Natural killer cell (primary cell): ENCODE measurements around the gene LRRC58. TPM values are rescaled to one million over a fixed set of nuclear protein-coding genes. Genes with fewer than 3 reads are reported as not detected.
A peak's percentile ranks its signal among the peaks of the same experiment; 100 is the strongest.

Experiments used
- ATAC-seq, 3 donors: fragments of 150-1000 bp in 2 of 3; fragments of 200-7000 bp in 1 of 3; cut with Tn5 transposase; 1 replicate in 1 of 3; 2 replicates in 2 of 3; pipeline ENCODE4 v1.10.0; 2021; ENCODE audit warnings: mild to moderate bottlenecking in 2 of 3, moderate library complexity in 2 of 3
- DNase-seq, 2 donors: peaks; one replicate each; pipeline versions ENCODE4 v3.0.0 to v3.0.0-alpha.2; 2013 to 2021; ENCODE audit warnings: mixed read lengths in 1 of 2
- H3K27ac ChIP-seq: one replicate; pipeline ENCODE4 v1.5.1; 2013; ENCODE audit warnings: mild to moderate bottlenecking, low read length
- H3K27me3 ChIP-seq: one replicate; pipeline ENCODE4 v1.6.1; 2013; ENCODE audit warnings: low read length; ENCODE audit not compliant: control insufficient read depth, insufficient read depth
- H3K36me3 ChIP-seq: one replicate; pipeline ENCODE4 v1.6.1; 2013; ENCODE audit warnings: low read length; ENCODE audit not compliant: control insufficient read depth, insufficient read depth
- H3K4me1 ChIP-seq: one replicate; pipeline ENCODE4 v1.6.1; 2013; ENCODE audit warnings: low read length; ENCODE audit not compliant: control insufficient read depth, insufficient read depth
- H3K4me3 ChIP-seq: one replicate; pipeline ENCODE4 v1.5.1; 2013; ENCODE audit warnings: low read length
- H3K9me3 ChIP-seq: one replicate; pipeline ENCODE4 v1.6.1; 2013; ENCODE audit warnings: low read length; ENCODE audit not compliant: control insufficient read depth, insufficient read depth
- H3K27ac Mint-ChIP-seq, 2 donors: one replicate each; pipeline ENCODE4 v1.8.0; 2022; ENCODE audit warnings: mild to moderate bottlenecking in 2 of 2, mixed read lengths in 2 of 2, moderate library complexity in 1 of 2
- H3K27me3 Mint-ChIP-seq, 2 donors: one replicate each; pipeline ENCODE4 v1.8.0; 2022; ENCODE audit warnings: low read depth in 2 of 2, mixed read lengths in 2 of 2
- H3K36me3 Mint-ChIP-seq: one replicate; pipeline ENCODE4 v1.8.0; 2022; ENCODE audit warnings: mixed read lengths
- H3K4me1 Mint-ChIP-seq, 2 donors: one replicate each; pipeline ENCODE4 v1.8.0; 2022; ENCODE audit warnings: mixed read lengths in 2 of 2
- H3K4me3 Mint-ChIP-seq: one replicate; pipeline ENCODE4 v1.8.0; 2022; ENCODE audit warnings: mild to moderate bottlenecking, moderate library complexity, mixed read lengths
- H3K9me3 Mint-ChIP-seq, 2 donors: one replicate each; pipeline ENCODE4 v1.8.0; 2022; ENCODE audit warnings: mixed read lengths in 2 of 2
- CTCF ChIP-seq: fragments of 200-600 bp; IDR thresholded peaks from one replicate; pipeline ENCODE4 v1.8.0; 2022; ENCODE audit warnings: antibody characterized with exemption
- WGBS: methylation state at CpG from one replicate; pipeline ENCODE4 v1.1.7; 2013; ENCODE audit warnings: missing lambda C conversion rate; ENCODE audit not compliant: insufficient coverage; 5-methylcytosine and 5-hydroxymethylcytosine counted together
- intact Hi-C: fragments of 100-400 bp; cut with micrococcal nuclease; formaldehyde crosslinking; loops from one replicate; pipeline ENCODE4 v1.14.2; 2022
- total RNA-seq, 4 donors: library from RNA; stranded (reverse); fragments of 120-200 nt in 1 of 4; gene quantifications; one replicate each; pipeline versions ENCODE4 v1.2.3 to v1.2.4, GENCODE V29; 2013 to 2022

Gene LRRC58
- total RNA-seq, 3 donors from 2014 or later (not counting 1 experiment from before 2014, with no cell fraction given) = 17.0 to 21.8 (median 18.2) TPM

- H3K4me1 ChIP-seq = peaks cover 3% of the 10 kb centered on the region
- intact Hi-C loops = no loop called here
- no peak for TF ChIP-seq CTCF
Measured at GRCh38 chr3:120289636-120290035, 59.5 kb downstream of the LRRC58 start.

GRCh38 chr3:120286465-120286864 is 62.7 kb downstream of the LRRC58 start:
- Histone ChIP-seq H3K27me3 (peaks cover 15% of the 10 kb centered on the region), H3K9me3 (no peaks in the 10 kb centered on the region), H3K4me3 (no peak overlapping the region), H3K4me1 (peaks cover 3% of the 10 kb centered on the region), H3K27ac (no peak overlapping the region), H3K36me3 (no peaks in the 10 kb centered on the region)
- peaks cover 36 to 39% of the 10 kb centered on the region in 2 donors for H3K27me3 Mint-ChIP-seq
- no peaks in the 10 kb centered on the region for H3K36me3 Mint-ChIP-seq
- DNase-seq (no peak), ATAC-seq (no peak)
- TF ChIP-seq CTCF = no peak
- H3K27ac Mint-ChIP-seq = no peak overlapping the region
- no peaks in the 10 kb centered on the region for H3K9me3 Mint-ChIP-seq
- 70% methylated on average over 2 of the region's 2 CpGs for WGBS
- intact Hi-C loops = no loop called here
- H3K4me3 Mint-ChIP-seq = peak overlapping the region; percentile 18
- H3K4me1 Mint-ChIP-seq = no peaks in the 10 kb centered on the region

More at GRCh38 chr3:120289636-120290035, 59.5 kb downstream of the LRRC58 start:
- no peaks in the 10 kb centered on the region for H3K36me3 ChIP-seq
- H3K4me3 ChIP-seq = no peak overlapping the region
- Mint-ChIP-seq H3K27me3 (peaks cover 20 to 37% of the 10 kb centered on the region in 2 donors), H3K27ac (no peak overlapping the region), H3K4me1 (no peaks in the 10 kb centered on the region), H3K9me3 (peaks cover 4 to 7% of the 10 kb centered on the region in 2 donors), H3K36me3 (peaks cover 16% of the 10 kb centered on the region), H3K4me3 (no peak overlapping the region)
- H3K27me3 ChIP-seq = peaks cover 9% of the 10 kb centered on the region
- H3K27ac ChIP-seq = no peak overlapping the region
- 98% methylated on average over 16 of the region's 16 CpGs for WGBS
- H3K9me3 ChIP-seq = no peaks in the 10 kb centered on the region
- ATAC-seq (no peak), DNase-seq (no peak)

GRCh38 chr3:120285508-120285841 is 63.7 kb downstream of the LRRC58 start:
- Mint-ChIP-seq H3K27me3 (peaks cover 41 to 48% of the 10 kb centered on the region in 2 donors), H3K4me3 (no peak overlapping the region), H3K36me3 (no peaks in the 10 kb centered on the region), H3K9me3 (no peaks in the 10 kb centered on the region), H3K27ac (no peak overlapping the region), H3K4me1 (no peaks in the 10 kb centered on the region)
- no peaks in the 10 kb centered on the region for H3K36me3 ChIP-seq
- ATAC-seq (no peak), DNase-seq (no peak)
- no peak overlapping the region for H3K27ac ChIP-seq
- H3K4me3 ChIP-seq = no peak overlapping the region
- intact Hi-C loops = no loop called here
- H3K27me3 ChIP-seq = peaks cover 15% of the 10 kb centered on the region
- no peak for TF ChIP-seq CTCF
- H3K9me3 ChIP-seq = no peaks in the 10 kb centered on the region
- peaks cover 3% of the 10 kb centered on the region for H3K4me1 ChIP-seq
- 45% methylated on average over 15 of the region's 15 CpGs for WGBS

GRCh38 chr3:120284747-120285507 is 64.2 kb downstream of the LRRC58 start, which contains the start of gene GPR156:
TSS of gene GPR156 (minus strand) at chr3:120285222. CDS start at chr3:120244098, 41,124 bp downstream.
- Mint-ChIP-seq H3K27ac (no peak within 1 kb of the TSS), H3K4me3 (no peak within 1 kb of the TSS), H3K27me3 (peaks cover 41 to 48% of the 10 kb centered on the region in 2 donors), H3K9me3 (no peaks in the 10 kb centered on the region), H3K4me1 (no peaks in the 10 kb centered on the region), H3K36me3 (no peaks in the 10 kb centered on the region)
- peaks cover 15% of the 10 kb centered on the region for H3K27me3 ChIP-seq
- no peak within 1 kb of the TSS for H3K27ac ChIP-seq
- TF ChIP-seq CTCF = no peak
- peaks cover 3% of the 10 kb centered on the region for H3K4me1 ChIP-seq
- DNase-seq (no peak), ATAC-seq (no peak)
- intact Hi-C loops = no loop called here
- no peaks in the 10 kb centered on the region for H3K9me3 ChIP-seq
- no peaks in the 10 kb centered on the region for H3K36me3 ChIP-seq
- 4% methylated on average over 70 of the region's 72 CpGs for WGBS
- no peak within 1 kb of the TSS for H3K4me3 ChIP-seq
